Neutrophil (primary cell): ENCODE data around the gene MADD.

Source experiments
- H3K27ac ChIP-seq: fragments of 200-600 bp; sonication (generic); 2 replicates; pipeline ENCODE4 v1.5.1; 2016; ENCODE audit warnings: mild to moderate bottlenecking, moderate library complexity
- H3K27me3 ChIP-seq: fragments of 200-600 bp; sonication (generic); 2 replicates; pipeline ENCODE4 v1.6.0; 2016; ENCODE audit warnings: mild to moderate bottlenecking
- H3K36me3 ChIP-seq: fragments of 200-600 bp; sonication (generic); 2 replicates; pipeline ENCODE4 v1.5.1; 2017
- H3K4me1 ChIP-seq, 2 experiments: fragments of 200-600 bp in 1 of 2; sonication (generic) in 1 of 2; 1 replicate in 1 of 2; 2 replicates in 1 of 2; pipeline versions ENCODE4 v1.5.1 to v1.6.1; 2013 to 2016; ENCODE audit warnings: low read depth in 1 of 2, low read length in 1 of 2, mild to moderate bottlenecking in 1 of 2, moderate library complexity in 1 of 2; ENCODE audit not compliant: control insufficient read depth in 1 of 2, insufficient read depth in 1 of 2
- H3K4me3 ChIP-seq, 2 experiments: fragments of 200-600 bp in 1 of 2; sonication (generic) in 1 of 2; 1 replicate in 1 of 2; 2 replicates in 1 of 2; pipeline ENCODE4 v1.5.1; 2013 to 2016; ENCODE audit warnings: low read depth in 1 of 2, low read length in 1 of 2, mild to moderate bottlenecking in 1 of 2, moderate library complexity in 1 of 2
- H3K9me3 ChIP-seq: fragments of 200-600 bp; sonication (generic); 2 replicates; pipeline ENCODE4 v1.5.1; 2016
- CTCF ChIP-seq: fragments of 200-600 bp; sonication (generic); IDR thresholded peaks from 2 replicates; pipeline ENCODE4 v1.5.1; 2016; ENCODE audit warnings: antibody characterized with exemption

The MADD gene

DNA sequence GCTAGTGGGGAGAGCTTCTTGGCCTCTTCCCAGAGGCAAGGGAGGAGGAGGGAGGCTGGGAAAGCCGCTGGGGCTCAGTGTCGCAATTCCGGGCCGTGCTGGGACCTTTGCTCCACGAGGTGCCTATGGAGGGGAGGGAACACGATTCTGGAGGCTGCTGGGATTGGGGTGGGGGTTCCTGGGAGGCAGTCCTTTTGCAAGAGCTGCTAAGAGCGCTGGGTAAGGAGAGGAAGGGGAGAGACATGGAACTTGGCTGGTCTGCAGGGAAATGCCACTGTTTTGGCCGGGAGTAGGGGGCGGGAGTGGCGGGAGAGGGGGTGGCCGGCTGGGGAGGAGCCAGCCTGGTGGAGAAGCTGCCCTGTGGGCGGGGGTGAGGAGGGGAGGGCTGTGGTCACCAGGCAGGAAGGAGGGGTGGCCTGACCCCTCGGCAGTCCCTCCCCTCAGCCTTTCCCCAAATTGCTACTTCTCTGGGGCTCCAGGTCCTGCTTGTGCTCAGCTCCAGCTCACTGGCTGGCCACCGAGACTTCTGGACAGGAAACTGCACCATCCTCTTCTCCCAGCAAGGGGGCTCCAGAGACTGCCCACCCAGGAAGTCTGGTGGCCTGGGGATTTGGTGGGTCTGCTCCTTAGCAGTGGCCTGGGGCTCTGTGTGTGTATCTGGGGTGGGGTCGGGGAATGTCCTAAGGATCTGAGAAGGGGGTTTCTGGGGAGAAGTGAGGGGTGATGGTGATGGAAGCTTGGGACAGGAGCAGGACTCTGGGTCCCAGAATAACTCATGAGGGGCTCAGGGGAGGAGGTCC, 12.2 kb upstream of the MADD start, which contains the start of gene NR1H3:
NR1H3 (plus strand) TSS at position 480 of the 800 bp plus-strand sequence. CDS start 1,221 bp downstream, outside the sequence.
- Histone ChIP-seq H3K9me3 (no peaks in the 10 kb centered on the region), H3K27ac (no peak within 1 kb of the TSS), H3K36me3 (no peaks in the 10 kb centered on the region), H3K4me1 (peaks cover 0 to 16% of the 10 kb centered on the region in 2 experiments), H3K4me3 (no peak within 1 kb of the TSS), H3K27me3 (no peaks in the 10 kb centered on the region)
- no peak for TF ChIP-seq CTCF

DNA sequence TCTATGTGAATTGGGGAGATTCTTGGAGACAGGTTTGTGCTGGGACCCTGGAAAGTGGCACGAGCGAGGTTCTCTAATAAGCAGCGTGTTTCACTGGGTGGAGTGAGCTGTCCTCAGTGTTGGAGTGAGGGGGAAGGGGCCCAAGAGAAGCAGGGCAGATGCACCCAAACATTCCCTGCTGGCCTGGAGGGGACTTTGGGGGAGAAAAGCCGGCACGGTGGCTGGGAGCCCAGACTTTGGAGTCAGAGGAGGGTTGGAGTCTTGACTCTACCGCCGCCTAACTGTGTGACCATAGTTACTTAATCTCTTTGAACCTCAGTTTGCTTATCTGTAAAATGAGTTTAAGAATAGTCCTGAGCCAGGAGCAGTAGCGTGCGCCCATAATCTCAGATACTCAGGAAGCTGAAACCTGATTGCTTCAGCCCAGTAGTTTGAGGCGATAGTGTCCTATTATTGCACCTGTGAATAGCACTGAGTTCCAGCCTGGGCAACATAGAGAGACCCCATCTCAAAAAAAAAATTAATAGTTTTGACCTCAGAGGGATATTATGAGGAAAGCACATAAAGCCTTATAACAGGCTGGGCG, 11.5 kb upstream of the MADD start:
- Histone ChIP-seq H3K27me3 (no peaks in the 10 kb centered on the region), H3K27ac (no peak overlapping the region), H3K9me3 (no peaks in the 10 kb centered on the region), H3K36me3 (no peaks in the 10 kb centered on the region), H3K4me3 (no peak overlapping the region), H3K4me1 (peaks cover 0 to 16% of the 10 kb centered on the region in 2 experiments)
- no peak for TF ChIP-seq CTCF

- H3K4me3 ChIP-seq, result no peak overlapping the region
- no peak overlapping the region for H3K27ac ChIP-seq
- H3K36me3 ChIP-seq, result no peaks in the 10 kb centered on the region
- TF ChIP-seq CTCF, result no peak
- no peaks in the 10 kb centered on the region for H3K9me3 ChIP-seq
- no peaks in the 10 kb centered on the region for H3K27me3 ChIP-seq
- H3K4me1 ChIP-seq, result peaks cover 0 to 16% of the 10 kb centered on the region in 2 experiments
Measured at GRCh38 chr11:47259232-47259977, 10.5 kb upstream of the MADD start.

DNA sequence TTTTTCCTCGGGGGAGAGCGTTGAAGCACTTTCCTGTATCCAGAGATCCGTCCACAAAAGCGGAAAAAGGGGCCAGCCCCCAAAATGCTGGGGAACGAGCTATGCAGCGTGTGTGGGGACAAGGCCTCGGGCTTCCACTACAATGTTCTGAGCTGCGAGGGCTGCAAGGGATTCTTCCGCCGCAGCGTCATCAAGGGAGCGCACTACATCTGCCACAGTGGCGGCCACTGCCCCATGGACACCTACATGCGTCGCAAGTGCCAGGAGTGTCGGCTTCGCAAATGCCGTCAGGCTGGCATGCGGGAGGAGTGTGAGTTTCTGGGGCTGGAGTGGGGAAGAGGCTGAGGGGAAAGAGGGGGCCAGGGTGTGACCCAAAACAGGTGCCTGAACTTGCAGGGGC, 9.6 kb upstream of the MADD start:
- Histone ChIP-seq H3K4me1 (peaks cover 0 to 11% of the 10 kb centered on the region in 2 experiments), H3K27me3 (no peaks in the 10 kb centered on the region), H3K4me3 (no peak overlapping the region), H3K9me3 (no peaks in the 10 kb centered on the region), H3K36me3 (no peaks in the 10 kb centered on the region), H3K27ac (no peak overlapping the region)
- no peak for TF ChIP-seq CTCF

- no peak for TF ChIP-seq CTCF
- no peak overlapping the region for H3K27ac ChIP-seq
- H3K4me3 ChIP-seq, result no peak overlapping the region
Measured at GRCh38 chr11:47261291-47261800, 8.6 kb upstream of the MADD start.

More at GRCh38 chr11:47261291-47261800, 8.6 kb upstream of the MADD start:
- H3K36me3 ChIP-seq, result no peaks in the 10 kb centered on the region
- peaks cover 0 to 11% of the 10 kb centered on the region in 2 experiments for H3K4me1 ChIP-seq
- no peaks in the 10 kb centered on the region for H3K9me3 ChIP-seq
- no peaks in the 10 kb centered on the region for H3K27me3 ChIP-seq
